Suppressor macrophage treated with lipopolysaccharide for 4 hours (primary cell): Measurements from ENCODE around the gene MCM9.
A peak's percentile ranks its signal among the peaks of the same experiment; 100 is the strongest.

ENCODE experiments used
- DNase-seq: peaks from one replicate; pipeline ENCODE4 v3.0.0-alpha.2; 2020

The MCM9 gene

GRCh38 chr6:118931436-118931835, 3.5 kb downstream of the MCM9 start:
- DNase-seq = no peak

GRCh38 chr6:118930680-118931079, 4.3 kb downstream of the MCM9 start:
- no peak for DNase-seq

- no peak for DNase-seq
Observed at GRCh38 chr6:118923035-118923434, 11.9 kb downstream of the MCM9 start.

- DNase-seq = no peak
Observed at GRCh38 chr6:118921084-118921483, 13.9 kb downstream of the MCM9 start.

GRCh38 chr6:118918329-118918725, 16.6 kb downstream of the MCM9 start:
- no peak for DNase-seq

- no peak for DNase-seq
Observed at GRCh38 chr6:118917546-118918328, 17.2 kb downstream of the MCM9 start.

GRCh38 chr6:118914598-118914997, 20.4 kb downstream of the MCM9 start:
- no peak for DNase-seq

GRCh38 chr6:118913161-118913560, 21.8 kb downstream of the MCM9 start:
- no peak for DNase-seq

- DNase-seq = no peak
Observed at GRCh38 chr6:118912646-118913045, 22.3 kb downstream of the MCM9 start.

- DNase-seq = no peak
Observed at GRCh38 chr6:118908441-118908840, 26.5 kb downstream of the MCM9 start.

- DNase-seq = no peak
Observed at GRCh38 chr6:118905851-118906250, 29.1 kb downstream of the MCM9 start.

GRCh38 chr6:118905084-118905483, 29.9 kb downstream of the MCM9 start:
- no peak for DNase-seq

GRCh38 chr6:118903691-118904090, 31.3 kb downstream of the MCM9 start:
- DNase-seq = no peak

- no peak for DNase-seq
Observed at GRCh38 chr6:118903138-118903537, 31.8 kb downstream of the MCM9 start.

GRCh38 chr6:118902726-118903125, 32.2 kb downstream of the MCM9 start:
- DNase-seq = no peak

- no peak for DNase-seq
Observed at GRCh38 chr6:118899948-118900347, 35.0 kb downstream of the MCM9 start.

- no peak for DNase-seq
Observed at GRCh38 chr6:118897386-118897785, 37.6 kb downstream of the MCM9 start.

- DNase-seq = peak; percentile 51
Observed at GRCh38 chr6:118896339-118897136, 38.4 kb downstream of the MCM9 start.

- no peak for DNase-seq
Observed at GRCh38 chr6:118895859-118896258, 39.1 kb downstream of the MCM9 start.

GRCh38 chr6:118895261-118895560, 39.7 kb downstream of the MCM9 start:
- DNase-seq = no peak

GRCh38 chr6:118894425-118895260, 40.3 kb downstream of the MCM9 start:
- peak; percentile 79 for DNase-seq

GRCh38 chr6:118893807-118894424, 41.0 kb downstream of the MCM9 start, which contains the start of gene ASF1A:
TSS of gene ASF1A (plus strand) at chr6:118894152. CDS start at chr6:118894414, 262 bp downstream.
- peak; percentile 97 for DNase-seq
